Breast epithelium (tissue), 4 donors: ENCODE measurements around the gene DDX54. TPM values are rescaled to one million over a fixed set of nuclear protein-coding genes. Genes with fewer than 3 reads are reported as not detected.

Experiments
- DNase-seq, 2 donors: peaks; one replicate each; pipeline ENCODE4 v3.0.0-alpha.2; 2019; ENCODE audit warnings: low spot score in 2 of 2
- H3K27ac ChIP-seq, 2 donors: fragments of 200-600 bp; sonication (generic) in 1 of 2; one replicate each; pipeline ENCODE4 v1.5.1; 2016 to 2019; ENCODE audit warnings: mild to moderate bottlenecking in 1 of 2
- H3K27me3 ChIP-seq, 2 donors: fragments of 200-600 bp; sonication (generic) in 1 of 2; one replicate each; pipeline versions ENCODE4 v1.5.1 to v1.6.0; 2017 to 2019; ENCODE audit warnings: control low read depth in 1 of 2, mild to moderate bottlenecking in 1 of 2
- H3K36me3 ChIP-seq: fragments of 200-600 bp; one replicate; pipeline ENCODE4 v1.5.1; 2019
- H3K4me1 ChIP-seq, 2 donors: fragments of 200-600 bp; sonication (generic); one replicate each; pipeline ENCODE4 v1.5.1; 2016 to 2019; ENCODE audit warnings: control low read depth in 1 of 2
- H3K4me3 ChIP-seq, 3 donors: fragments of 200-600 bp; sonication (generic); 1 replicate in 2 of 3; 2 replicates in 1 of 3; pipeline ENCODE4 v1.5.1; 2016 to 2019; ENCODE audit warnings: mild to moderate bottlenecking in 3 of 3, moderate library complexity in 2 of 3
- H3K9me3 ChIP-seq, 2 donors: fragments of 200-600 bp; sonication (generic) in 1 of 2; one replicate each; pipeline ENCODE4 v1.5.1; 2016 to 2019; ENCODE audit warnings: control low read depth in 1 of 2
- POLR2A ChIP-seq: fragments of 450-650 bp; IDR thresholded peaks from one replicate; pipeline ENCODE4 v1.6.1; 2016; ENCODE audit warnings: antibody characterized with exemption, mild to moderate bottlenecking, moderate library complexity
- POLR2AphosphoS5 ChIP-seq, 3 donors: sonication (generic); formaldehyde crosslinking; IDR thresholded peaks; one replicate each; pipeline ENCODE4 v1.6.1; 2017; ENCODE audit warnings: antibody characterized with exemption in 3 of 3
- intact Hi-C: fragments of 100-400 bp; cut with DNase I; formaldehyde crosslinking; loops from one replicate; pipeline ENCODE4 v1.15.1; 2023; ENCODE audit warnings: low total_unique reads
- total RNA-seq, 3 donors: library from RNA; depleted of rRNA; stranded (reverse); fragments of >200 nt; gene quantifications; one replicate each; pipeline ENCODE4 v1.1.0, GENCODE V29; 2016
- TF ChIP-seq, protein P1 (sequence below), 3 donors: fragments of 450-650 bp; IDR thresholded peaks; one replicate each; pipeline ENCODE4 v1.5.1; 2016 to 2017; ENCODE audit warnings: antibody characterized with exemption in 3 of 3, mild to moderate bottlenecking in 3 of 3, moderate library complexity in 3 of 3

DDX54 gene
- total RNA-seq, 3 donors from 2014 or later: 51.5 to 62.1 (median 60.3) TPM

DNA sequence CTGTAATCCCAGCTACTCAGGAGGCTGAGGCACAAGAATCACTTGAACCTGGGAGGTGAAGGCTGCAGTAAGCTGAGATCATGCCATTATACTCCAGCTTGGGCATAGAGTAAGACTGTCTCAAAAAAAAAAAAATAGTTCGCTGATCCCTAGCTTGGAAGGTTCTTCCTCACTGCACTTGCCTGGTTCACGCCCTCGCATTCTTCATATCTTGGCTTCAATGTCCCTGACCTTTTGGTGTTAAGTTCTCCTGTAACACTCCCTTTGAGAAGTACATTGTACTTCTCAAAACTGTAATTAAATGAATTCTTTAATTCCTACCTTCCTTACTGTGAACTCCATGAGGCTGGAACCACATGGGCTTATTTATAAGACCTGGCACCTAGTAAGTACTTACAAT lies 19.5 kb upstream of the DDX54 start:
- intact Hi-C loops: no loop called here
- Histone ChIP-seq H3K27me3 (no peaks in the 10 kb centered on the region), H3K9me3 (no peaks in the 10 kb centered on the region), H3K27ac (no peak overlapping the region), H3K4me3 (no peak overlapping the region), H3K36me3 (no peaks in the 10 kb centered on the region), H3K4me1 (no peaks in the 10 kb centered on the region)
- DNase-seq: no peak
- TF ChIP-seq, protein P1, sequence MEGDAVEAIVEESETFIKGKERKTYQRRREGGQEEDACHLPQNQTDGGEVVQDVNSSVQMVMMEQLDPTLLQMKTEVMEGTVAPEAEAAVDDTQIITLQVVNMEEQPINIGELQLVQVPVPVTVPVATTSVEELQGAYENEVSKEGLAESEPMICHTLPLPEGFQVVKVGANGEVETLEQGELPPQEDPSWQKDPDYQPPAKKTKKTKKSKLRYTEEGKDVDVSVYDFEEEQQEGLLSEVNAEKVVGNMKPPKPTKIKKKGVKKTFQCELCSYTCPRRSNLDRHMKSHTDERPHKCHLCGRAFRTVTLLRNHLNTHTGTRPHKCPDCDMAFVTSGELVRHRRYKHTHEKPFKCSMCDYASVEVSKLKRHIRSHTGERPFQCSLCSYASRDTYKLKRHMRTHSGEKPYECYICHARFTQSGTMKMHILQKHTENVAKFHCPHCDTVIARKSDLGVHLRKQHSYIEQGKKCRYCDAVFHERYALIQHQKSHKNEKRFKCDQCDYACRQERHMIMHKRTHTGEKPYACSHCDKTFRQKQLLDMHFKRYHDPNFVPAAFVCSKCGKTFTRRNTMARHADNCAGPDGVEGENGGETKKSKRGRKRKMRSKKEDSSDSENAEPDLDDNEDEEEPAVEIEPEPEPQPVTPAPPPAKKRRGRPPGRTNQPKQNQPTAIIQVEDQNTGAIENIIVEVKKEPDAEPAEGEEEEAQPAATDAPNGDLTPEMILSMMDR (IDR thresholded peaks at IDR 0.05): no peak
- TF ChIP-seq POLR2AphosphoS5 (IDR thresholded peaks at IDR 0.05): no peak
- no peak for TF ChIP-seq POLR2A

GRCh38 chr12:113203852-113204760 lies 18.8 kb upstream of the DDX54 start:
- H3K27ac ChIP-seq: no peak overlapping the region
- intact Hi-C loops: no loop called here

GRCh38 chr12:113202300-113203075 lies 17.2 kb upstream of the DDX54 start:
- Histone ChIP-seq H3K4me1 (no peaks in the 10 kb centered on the region), H3K4me3 (no peak overlapping the region), H3K27ac (no peak overlapping the region), H3K27me3 (no peaks in the 10 kb centered on the region), H3K36me3 (no peaks in the 10 kb centered on the region), H3K9me3 (no peaks in the 10 kb centered on the region)
- DNase-seq: no peak
- intact Hi-C loops: no loop called here
- TF ChIP-seq POLR2A (no peak), POLR2AphosphoS5 (IDR thresholded peaks at IDR 0.05) (no peak)
- TF ChIP-seq, protein P1 (IDR thresholded peaks at IDR 0.05): no peak

More at GRCh38 chr12:113203852-113204760, 18.8 kb upstream of the DDX54 start:
- TF ChIP-seq, protein P1 (IDR thresholded peaks at IDR 0.05): no peak
- TF ChIP-seq POLR2A: no peak
- no peak for TF ChIP-seq POLR2AphosphoS5 (IDR thresholded peaks at IDR 0.05)
- no peaks in the 10 kb centered on the region for H3K36me3 ChIP-seq
- H3K27me3 ChIP-seq: no peaks in the 10 kb centered on the region
- no peaks in the 10 kb centered on the region for H3K9me3 ChIP-seq
- no peaks in the 10 kb centered on the region for H3K4me1 ChIP-seq
- H3K4me3 ChIP-seq: no peak overlapping the region
- DNase-seq: no peak

DNA sequence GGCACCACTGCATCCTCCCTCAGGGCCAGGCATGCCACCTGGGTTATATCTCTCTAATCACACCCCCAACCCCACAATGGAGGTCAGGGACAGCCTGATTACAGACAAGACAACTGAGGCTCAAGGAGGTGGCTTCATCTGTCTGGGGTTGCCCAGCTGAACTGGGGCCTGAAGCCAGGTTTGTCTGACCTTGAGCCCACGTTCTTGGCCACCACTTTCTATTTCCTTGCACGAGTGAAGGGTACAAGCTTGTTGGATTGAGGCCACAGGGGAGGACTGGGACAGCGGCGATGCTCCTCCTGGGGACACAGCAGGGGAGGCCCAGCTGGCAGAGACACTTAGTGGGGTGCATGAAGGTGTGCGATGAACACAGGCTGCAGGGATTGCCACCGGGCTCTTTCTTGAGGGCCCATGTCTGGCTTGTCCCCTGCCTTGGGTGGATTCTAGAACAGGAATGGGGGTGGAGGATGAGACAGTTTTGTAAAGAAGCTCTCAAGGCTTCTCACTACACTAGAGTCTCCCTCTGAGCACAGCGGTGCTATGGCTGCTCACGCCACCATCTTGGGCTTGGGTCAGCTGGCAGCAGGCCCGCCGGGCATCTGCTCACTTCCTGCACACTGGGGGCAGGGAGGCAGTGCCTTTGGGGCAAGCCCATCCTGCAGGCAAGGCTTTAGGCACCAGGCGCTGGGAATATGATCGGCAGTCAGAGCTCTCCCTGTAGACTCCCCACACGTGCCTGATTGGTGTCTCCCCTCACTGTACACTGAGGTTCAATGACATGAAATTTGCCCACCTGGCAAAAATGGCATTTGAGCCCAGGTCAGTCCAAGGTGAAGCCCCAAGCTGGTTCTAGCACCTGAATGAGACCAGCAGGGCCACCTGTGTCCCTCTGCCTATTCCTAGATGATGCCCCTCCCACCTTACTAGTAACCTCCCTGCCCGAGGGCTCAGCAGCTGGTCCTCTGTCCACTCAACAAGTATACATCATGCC lies 16.2 kb upstream of the DDX54 start:
- Histone ChIP-seq H3K4me3 (no peak overlapping the region), H3K9me3 (no peaks in the 10 kb centered on the region), H3K27ac (no peak overlapping the region), H3K36me3 (no peaks in the 10 kb centered on the region), H3K4me1 (no peaks in the 10 kb centered on the region), H3K27me3 (no peaks in the 10 kb centered on the region)
- intact Hi-C loops: no loop called here
- no peak for DNase-seq
- TF ChIP-seq, protein P1 (IDR thresholded peaks at IDR 0.05): no peak
- no peak for TF ChIP-seq POLR2A
- no peak for TF ChIP-seq POLR2AphosphoS5 (IDR thresholded peaks at IDR 0.05)
